Uterus (tissue), 4 donors: Measurements from ENCODE around the gene CWF19L1. TPM values are rescaled to one million over a fixed set of nuclear protein-coding genes. Genes with fewer than 3 reads are reported as not detected.
A peak's percentile ranks its signal among the peaks of the same experiment; 100 is the strongest.
"Not testable (repeated sequence)": the region's sequence is repeated elsewhere in the genome, so short reads cannot be mapped to it uniquely, and the experiment has no call there.

Experiments
- DNase-seq, 2 donors: peaks; one replicate each; pipeline ENCODE4 v3.0.0-alpha.2; 2019 to 2020
- H3K27ac ChIP-seq, 2 donors: fragments of 200-600 bp; sonication (generic); 1 replicate in 1 of 2; 2 replicates in 1 of 2; pipeline ENCODE4 v1.5.1; 2016 to 2018
- H3K27me3 ChIP-seq, 2 donors: fragments of 200-600 bp; sonication (generic); one replicate each; pipeline ENCODE4 v1.5.1; 2018 to 2019; ENCODE audit warnings: control low read depth in 1 of 2
- H3K36me3 ChIP-seq, 2 donors: fragments of 200-600 bp; sonication (generic); one replicate each; pipeline ENCODE4 v1.5.1; 2019; ENCODE audit warnings: control low read depth in 1 of 2
- H3K4me1 ChIP-seq, 2 donors: fragments of 200-600 bp; sonication (generic); one replicate each; pipeline ENCODE4 v1.5.1; 2018 to 2019; ENCODE audit warnings: control low read depth in 1 of 2
- H3K4me3 ChIP-seq, 2 donors: fragments of 200-600 bp; sonication (generic); 1 replicate in 1 of 2; 2 replicates in 1 of 2; pipeline ENCODE4 v1.5.1; 2018 to 2019; ENCODE audit warnings: mild to moderate bottlenecking in 1 of 2
- H3K9me3 ChIP-seq, 2 donors: fragments of 200-600 bp; sonication (generic); one replicate each; pipeline ENCODE4 v1.5.1; 2019; ENCODE audit warnings: control low read depth in 1 of 2
- CTCF ChIP-seq, 4 experiments: fragments of 200-600 bp in 2 of 4; fragments of 450-650 bp in 2 of 4; sonication (generic) in 2 of 4; IDR thresholded peaks; one replicate each; pipeline ENCODE4 v1.5.1; 2016 to 2019; ENCODE audit warnings: antibody characterized with exemption in 4 of 4, mild to moderate bottlenecking in 2 of 4, moderate library complexity in 1 of 4
- POLR2A ChIP-seq, 2 donors: fragments of 450-650 bp; IDR thresholded peaks; one replicate each; pipeline ENCODE4 v1.6.1; 2016; ENCODE audit warnings: antibody characterized with exemption in 2 of 2, mild to moderate bottlenecking in 1 of 2, moderate library complexity in 1 of 2
- intact Hi-C: fragments of 100-400 bp; cut with DNase I; formaldehyde crosslinking; loops from one replicate; pipeline ENCODE4 v1.15.1; 2023; ENCODE audit warnings: low total_unique reads
- total RNA-seq, 4 donors: library from RNA; depleted of rRNA in 3 of 4; stranded (reverse); fragments of >200 nt in 3 of 4; gene quantifications; one replicate each; pipeline versions ENCODE4 v1.1.0 to v1.2.4, GENCODE V29; 2014 to 2023
- donor health status: DM: yes; HTN: yes; CAD: no.

Gene CWF19L1
- total RNA-seq, 4 donors from 2014 or later = 4.1 to 42.4 (median 29.3) TPM

GRCh38 chr10:100291356-100291755 lies 23.9 kb upstream of the CWF19L1 start:
- no peaks in the 10 kb centered on the region for H3K27me3 ChIP-seq
- DNase-seq = no peak
- no peak for TF ChIP-seq POLR2A (IDR thresholded peaks at IDR 0.05)
- TF ChIP-seq CTCF (IDR thresholded peaks at IDR 0.05) = no peak
- H3K36me3 ChIP-seq = no peaks in the 10 kb centered on the region
- H3K9me3 ChIP-seq = no peaks in the 10 kb centered on the region
- no peaks in the 10 kb centered on the region for H3K4me1 ChIP-seq
- H3K4me3 ChIP-seq = no peak overlapping the region
- H3K27ac ChIP-seq = no peak overlapping the region
- intact Hi-C loops = no loop called here

GRCh38 chr10:100289641-100290040 lies 22.2 kb upstream of the CWF19L1 start:
- TF ChIP-seq POLR2A (IDR thresholded peaks at IDR 0.05) = no peak
- no peaks in the 10 kb centered on the region for H3K27me3 ChIP-seq
- H3K4me3 ChIP-seq = no peak overlapping the region
- no peaks in the 10 kb centered on the region for H3K9me3 ChIP-seq
- DNase-seq = no peak
- no peaks in the 10 kb centered on the region for H3K36me3 ChIP-seq
- intact Hi-C loops = no loop called here
- no peak overlapping the region for H3K27ac ChIP-seq
- H3K4me1 ChIP-seq = peaks cover 0 to 10% of the 10 kb centered on the region in 2 donors

- H3K9me3 ChIP-seq = no peaks in the 10 kb centered on the region
- no peaks in the 10 kb centered on the region for H3K36me3 ChIP-seq
- intact Hi-C loops = no loop called here
- H3K27ac ChIP-seq = no peak overlapping the region
- H3K4me3 ChIP-seq = no peak overlapping the region
- no peak for DNase-seq
- TF ChIP-seq CTCF (IDR thresholded peaks at IDR 0.05) (no peak), POLR2A (IDR thresholded peaks at IDR 0.05) (no peak)
- peaks cover 0 to 10% of the 10 kb centered on the region in 2 donors for H3K4me1 ChIP-seq
- no peaks in the 10 kb centered on the region for H3K27me3 ChIP-seq
Observed at GRCh38 chr10:100288196-100288595, 20.8 kb upstream of the CWF19L1 start.

- Histone ChIP-seq H3K4me3 (no peak overlapping the region), H3K27me3 (no peaks in the 10 kb centered on the region), H3K4me1 (peaks cover 0 to 10% of the 10 kb centered on the region in 2 donors), H3K36me3 (no peaks in the 10 kb centered on the region), H3K9me3 (no peaks in the 10 kb centered on the region), H3K27ac (no peak overlapping the region)
- no peak for DNase-seq
- intact Hi-C loops = no loop called here
- TF ChIP-seq POLR2A (IDR thresholded peaks at IDR 0.05) = no peak
- no peak for TF ChIP-seq CTCF (IDR thresholded peaks at IDR 0.05)
Observed at GRCh38 chr10:100287756-100288155, 20.3 kb upstream of the CWF19L1 start.

- peak within 1 kb of the TSS; percentile 95 to 96 for H3K4me3 ChIP-seq
- no peaks in the 10 kb centered on the region for H3K27me3 ChIP-seq
- no peaks in the 10 kb centered on the region for H3K36me3 ChIP-seq
- intact Hi-C loops = no loop called here
- peaks cover 0 to 10% of the 10 kb centered on the region in 2 donors for H3K4me1 ChIP-seq
- DNase-seq = peak; percentile 81 to 88
- H3K9me3 ChIP-seq = no peaks in the 10 kb centered on the region
- H3K27ac ChIP-seq = peak within 1 kb of the TSS; percentile 86 to 96
- TF ChIP-seq CTCF (IDR thresholded peaks at IDR 0.05) (peak in 2 of 4 experiments; percentile 13 to 33), POLR2A (IDR thresholded peaks at IDR 0.05) (peak; percentile 51 to 83)
Observed at GRCh38 chr10:100286051-100287033, 18.9 kb upstream of the CWF19L1 start, which contains the start of gene BLOC1S2. Gene BLOC1S2 (minus strand): TSS chr10:100286680. CDS start chr10:100286659, 21 bp downstream.

- H3K4me1 ChIP-seq = peaks cover 0 to 10% of the 10 kb centered on the region in 2 donors
- H3K27me3 ChIP-seq, intact Hi-C loops, H3K9me3 ChIP-seq, DNase-seq, H3K36me3 ChIP-seq: not testable (repeated sequence)
- H3K4me3 ChIP-seq = peak overlapping the region in 1 of 2 donors; percentile 95
- peak overlapping the region; percentile 86 to 96 for H3K27ac ChIP-seq
Observed at GRCh38 chr10:100285326-100285725, 17.9 kb upstream of the CWF19L1 start.
